ENCODE results near the gene NHS. TPM values are rescaled to one million over a fixed set of nuclear protein-coding genes. Genes with fewer than 3 reads are reported as not detected.

Gene NHS
- total RNA-seq, 1 experiment from 2014 or later, result 0.05 TPM

GRCh38 chrX:17644001-17644400, 269.0 kb downstream of the NHS start:
- in situ Hi-C loops (cut with HindIII; ENCODE audit: low pct_unique_long_range_greater_than_20kb, low sequenced_read_pairs), result no loop called here
- DNase-seq (ENCODE audit: low read depth, low spot score), result no peak

- no peak for DNase-seq (ENCODE audit: low read depth, low spot score)
- in situ Hi-C loops (cut with HindIII; ENCODE audit: low pct_unique_long_range_greater_than_20kb, low sequenced_read_pairs), result no loop called here
Observed at GRCh38 chrX:17654116-17654515, 279.1 kb downstream of the NHS start.

GRCh38 chrX:17655211-17656034, 280.4 kb downstream of the NHS start:
- no peak for DNase-seq (ENCODE audit: low read depth, low spot score)
- in situ Hi-C loops (cut with HindIII; ENCODE audit: low pct_unique_long_range_greater_than_20kb, low sequenced_read_pairs), result no loop called here

- in situ Hi-C loops (cut with HindIII; ENCODE audit: low pct_unique_long_range_greater_than_20kb, low sequenced_read_pairs), result no loop called here
- no peak for DNase-seq (ENCODE audit: low read depth, low spot score)
Observed at GRCh38 chrX:17656035-17656418, 281.0 kb downstream of the NHS start.

- in situ Hi-C loops (cut with HindIII; ENCODE audit: low pct_unique_long_range_greater_than_20kb, low sequenced_read_pairs), result no loop called here
Observed at GRCh38 chrX:17656556-17656955, 281.6 kb downstream of the NHS start.

GRCh38 chrX:17662391-17662790, 287.4 kb downstream of the NHS start:
- in situ Hi-C loops (cut with HindIII; ENCODE audit: low pct_unique_long_range_greater_than_20kb, low sequenced_read_pairs), result no loop called here

More at GRCh38 chrX:17656556-17656955, 281.6 kb downstream of the NHS start:
- DNase-seq (ENCODE audit: low read depth, low spot score), result no peak

GRCh38 chrX:17668929-17669328, 293.9 kb downstream of the NHS start:
- DNase-seq (ENCODE audit: low read depth, low spot score), result no peak
- in situ Hi-C loops (cut with HindIII; ENCODE audit: low pct_unique_long_range_greater_than_20kb, low sequenced_read_pairs), result no loop called here

More at GRCh38 chrX:17662391-17662790, 287.4 kb downstream of the NHS start:
- no peak for DNase-seq (ENCODE audit: low read depth, low spot score)

- in situ Hi-C loops (cut with HindIII; ENCODE audit: low pct_unique_long_range_greater_than_20kb, low sequenced_read_pairs), result no loop called here
Observed at GRCh38 chrX:17669458-17669857, 294.5 kb downstream of the NHS start.

GRCh38 chrX:17669891-17670290, 294.9 kb downstream of the NHS start:
- no peak for DNase-seq (ENCODE audit: low read depth, low spot score)
- in situ Hi-C loops (cut with HindIII; ENCODE audit: low pct_unique_long_range_greater_than_20kb, low sequenced_read_pairs), result no loop called here

More at GRCh38 chrX:17669458-17669857, 294.5 kb downstream of the NHS start:
- DNase-seq (ENCODE audit: low read depth, low spot score), result peak; percentile 5

GRCh38 chrX:17670874-17671273, 295.9 kb downstream of the NHS start:
- in situ Hi-C loops (cut with HindIII; ENCODE audit: low pct_unique_long_range_greater_than_20kb, low sequenced_read_pairs), result no loop called here
- DNase-seq (ENCODE audit: low read depth, low spot score), result no peak

- in situ Hi-C loops (cut with HindIII; ENCODE audit: low pct_unique_long_range_greater_than_20kb, low sequenced_read_pairs), result no loop called here
- DNase-seq (ENCODE audit: low read depth, low spot score), result no peak
Observed at GRCh38 chrX:17674601-17675000, 299.6 kb downstream of the NHS start.

GRCh38 chrX:17679261-17679660, 304.3 kb downstream of the NHS start:
- DNase-seq (ENCODE audit: low read depth, low spot score), result no peak
- in situ Hi-C loops (cut with HindIII; ENCODE audit: low pct_unique_long_range_greater_than_20kb, low sequenced_read_pairs), result no loop called here

- in situ Hi-C loops (cut with HindIII; ENCODE audit: low pct_unique_long_range_greater_than_20kb, low sequenced_read_pairs), result no loop called here
- DNase-seq (ENCODE audit: low read depth, low spot score), result no peak
Observed at GRCh38 chrX:17679820-17680219, 304.8 kb downstream of the NHS start.

- in situ Hi-C loops (cut with HindIII; ENCODE audit: low pct_unique_long_range_greater_than_20kb, low sequenced_read_pairs), result no loop called here
- DNase-seq (ENCODE audit: low read depth, low spot score), result no peak
Observed at GRCh38 chrX:17680732-17681413, 305.9 kb downstream of the NHS start.

- DNase-seq (ENCODE audit: low read depth, low spot score), result no peak
- in situ Hi-C loops (cut with HindIII; ENCODE audit: low pct_unique_long_range_greater_than_20kb, low sequenced_read_pairs), result no loop called here
Observed at GRCh38 chrX:17682259-17682658, 307.3 kb downstream of the NHS start.

- DNase-seq (ENCODE audit: low read depth, low spot score), result no peak
- in situ Hi-C loops (cut with HindIII; ENCODE audit: low pct_unique_long_range_greater_than_20kb, low sequenced_read_pairs), result no loop called here
Observed at GRCh38 chrX:17685026-17685425, 310.0 kb downstream of the NHS start.

- DNase-seq (ENCODE audit: low read depth, low spot score), result no peak
- in situ Hi-C loops (cut with HindIII; ENCODE audit: low pct_unique_long_range_greater_than_20kb, low sequenced_read_pairs), result no loop called here
Observed at GRCh38 chrX:17687648-17688047, 312.6 kb downstream of the NHS start.

- DNase-seq (ENCODE audit: low read depth, low spot score), result peak; percentile 67
- in situ Hi-C loops (cut with HindIII; ENCODE audit: low pct_unique_long_range_greater_than_20kb, low sequenced_read_pairs), result no loop called here
Observed at GRCh38 chrX:17689971-17690409, 315.0 kb downstream of the NHS start.
